ENCODE results near the gene LRRC46. TPM values are rescaled to one million over a fixed set of nuclear protein-coding genes. Genes with fewer than 3 reads are reported as not detected.

LRRC46 gene
- total RNA-seq, 1 experiment from 2014 or later, result 0.31 TPM

DNA sequence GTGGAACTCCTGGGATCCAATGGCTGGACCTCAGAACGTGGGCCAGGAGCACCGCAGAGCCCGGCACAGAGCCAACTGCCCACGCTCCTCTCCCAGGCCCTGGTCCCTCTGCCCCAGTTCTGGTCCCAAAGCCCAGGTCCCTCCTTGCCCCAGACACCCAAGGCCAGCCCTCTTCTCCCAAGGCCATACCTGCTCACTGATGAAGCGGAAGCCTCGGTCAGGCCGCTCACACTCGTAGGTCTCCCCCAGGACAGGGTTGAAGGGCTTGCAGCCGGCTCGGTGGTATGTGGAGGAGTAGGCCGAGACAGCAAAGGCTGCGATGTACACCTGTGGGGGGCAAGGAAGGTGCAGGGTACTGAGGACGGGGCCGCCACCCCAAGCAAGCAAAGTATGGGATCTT lies 18.4 kb upstream of the LRRC46 start:
- no peaks in the 10 kb centered on the region for H3K9me3 ChIP-seq (ENCODE audit: control insufficient read depth, low read depth, low read length)
- no peak overlapping the region for H3K18ac ChIP-seq (ENCODE audit: insufficient read length, low read depth, low read length)
- no peak overlapping the region for H2BK5ac ChIP-seq (ENCODE audit: insufficient read length, low read length)
- no peak overlapping the region for H2BK120ac ChIP-seq (ENCODE audit: low read depth, low read length, poor library complexity, severe bottlenecking)
- H3K79me1 ChIP-seq (ENCODE audit: insufficient read depth, low read depth, low read length, poor library complexity, severe bottlenecking), result no peaks in the 10 kb centered on the region
- H3K79me2 ChIP-seq (ENCODE audit: insufficient read depth, low read length), result no peaks in the 10 kb centered on the region
- no peaks in the 10 kb centered on the region for H4K20me1 ChIP-seq (ENCODE audit: control insufficient read depth, insufficient read depth, insufficient read length)
- H4K91ac ChIP-seq (ENCODE audit: insufficient read length, low read depth, low read length), result no peak overlapping the region
- no peak overlapping the region for H2AFZ ChIP-seq (ENCODE audit: low read length)
- no peak overlapping the region for H3K14ac ChIP-seq (ENCODE audit: insufficient read depth, low read length)
- Mint-ChIP-seq H3K36me3 (ENCODE audit: insufficient read depth in 1 of 3, low read depth in 3 of 3) (peaks cover 0 to 21% (median 4%) of the 10 kb centered on the region in 3 experiments; a peak in 5 of 7 replicates), H3K9me3 (no peaks in the 10 kb centered on the region; a peak in 1 of 5 replicates), H3K27ac (peak overlapping the region in 1 of 3 experiments; percentile 28; a peak in 2 of 7 replicates), H3K4me3 (no peak overlapping the region), H3K27me3 (ENCODE audit: low read depth) (no peaks in the 10 kb centered on the region), H3K4me1 (peaks cover 6 to 7% of the 10 kb centered on the region in 2 experiments; a peak in 3 of 4 replicates)
- no peak overlapping the region for H2BK20ac ChIP-seq (ENCODE audit: low read depth, low read length, poor library complexity, severe bottlenecking)
- no peak for TF ChIP-seq CTCF (conservative IDR thresholded peaks at IDR 0.05)
- H2BK15ac ChIP-seq (ENCODE audit: low read depth, low read length), result no peak overlapping the region
- WGBS (ENCODE audit: extremely low coverage, insufficient read length, low lambda C conversion rate), result no CpG with 5 or more reads among the region's 14 CpGs
- H3T11ph ChIP-seq (ENCODE audit: low read length), result no peak overlapping the region
- no peak overlapping the region for H2BK12ac ChIP-seq (ENCODE audit: insufficient read length, low read depth, low read length)
- no peaks in the 10 kb centered on the region for H3K27me3 ChIP-seq (ENCODE audit: insufficient read depth, low read length)
- H3K23ac ChIP-seq (ENCODE audit: insufficient read length, low read depth, low read length), result no peak overlapping the region
- H3K4me2 ChIP-seq (ENCODE audit: insufficient read depth, insufficient read length, low read length), result no peak overlapping the region
- H3K9ac ChIP-seq (ENCODE audit: extremely low read depth, insufficient read length, low read length), result no peak overlapping the region
- H3K4me1 ChIP-seq (ENCODE audit: insufficient read depth, low read length), result no peaks in the 10 kb centered on the region
- H3K56ac ChIP-seq (ENCODE audit: insufficient read length, low read depth, low read length), result no peak overlapping the region
- no peak overlapping the region for H4K8ac ChIP-seq (replicated peaks; ENCODE audit: insufficient read length, low read depth, low read length)
- DNase-seq, result no peak
- no peaks in the 10 kb centered on the region for H3K23me2 ChIP-seq (ENCODE audit: insufficient read length, low read depth, low read length, poor library complexity, severe bottlenecking)
- no peak overlapping the region for H3K27ac ChIP-seq (ENCODE audit: insufficient read length, low read depth, low read length)
- H4K5ac ChIP-seq (ENCODE audit: insufficient read length, low read depth, low read length), result no peak overlapping the region
- no peak overlapping the region for H3K4ac ChIP-seq (ENCODE audit: low read depth, low read length)
- no peak overlapping the region for H2AK5ac ChIP-seq (ENCODE audit: insufficient read length, low read length)

All from H9 (cell line).